Left cardiac atrium (tissue), 4 donors: ENCODE data around the gene SCRG1. TPM values are rescaled to one million over a fixed set of nuclear protein-coding genes. Genes with fewer than 3 reads are reported as not detected.

ENCODE experiments used
- ATAC-seq, 2 donors: fragments of 200-7000 bp; cut with Tn5 transposase; one replicate each; pipeline ENCODE4 v1.9.1; 2020; ENCODE audit warnings: mild to moderate bottlenecking in 2 of 2, moderate library complexity in 2 of 2
- DNase-seq: peaks from one replicate; pipeline ENCODE4 v3.0.0-alpha.2; 2020
- intact Hi-C, 2 donors: fragments of 100-400 bp; cut with DNase I; formaldehyde crosslinking; loops; one replicate each; pipeline versions ENCODE4 v1.14.1 to v1.15.1; 2022 to 2023
- total RNA-seq, 2 donors: library from RNA; stranded (reverse); fragmentation: NEBNext Ultra II Directional; extraction: Animal tissue kit (Norgen Biotek cat#: 25700); gene quantifications; one replicate each; pipeline ENCODE4 v1.2.1, GENCODE V29; 2021
- donor health status: DM: no; HTN: yes; CAD: no.
- donor health status: DM: no; HTN: yes; CAD: no; lungs with severe emphysema.
- donor health status: DM: yes; HTN: yes; CAD: no.
- donor health status: Dilated cardiomyopathy.

Gene SCRG1
- total RNA-seq, 2 donors from 2014 or later = 1.6 to 1.9 TPM

GRCh38 chr4:173415092-173415491 is 16.2 kb upstream of the SCRG1 start:
- DNase-seq (no peak), ATAC-seq (peak; percentile 42 to 59)
- intact Hi-C loops = loop anchor here in 1 of 2 donors (5.0 kb wide), 1 partner anchor 98 kb away; no protein-coding TSS in a partner anchor

DNA sequence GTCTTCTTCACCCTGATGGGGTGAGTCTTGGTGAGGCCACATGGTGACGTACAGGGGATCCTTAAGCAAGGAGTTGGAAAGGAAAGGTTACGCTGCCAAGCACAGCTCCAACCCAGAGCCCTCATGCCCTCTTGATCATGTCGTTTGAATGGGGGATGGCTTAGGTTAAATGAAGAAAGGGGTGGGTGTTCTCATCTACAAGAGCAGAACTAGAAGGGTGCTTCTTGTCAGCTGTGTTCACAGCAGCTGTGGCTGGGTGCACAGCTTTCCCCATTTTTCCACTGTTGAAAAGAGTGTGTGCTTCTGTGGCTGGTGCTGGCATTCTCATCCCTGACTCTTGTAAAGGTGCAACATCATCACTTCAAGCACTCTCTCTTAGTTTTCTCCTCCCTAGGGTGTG is 15.5 kb upstream of the SCRG1 start:
- intact Hi-C loops = no loop called here
- DNase-seq (no peak), ATAC-seq (no peak)

DNA sequence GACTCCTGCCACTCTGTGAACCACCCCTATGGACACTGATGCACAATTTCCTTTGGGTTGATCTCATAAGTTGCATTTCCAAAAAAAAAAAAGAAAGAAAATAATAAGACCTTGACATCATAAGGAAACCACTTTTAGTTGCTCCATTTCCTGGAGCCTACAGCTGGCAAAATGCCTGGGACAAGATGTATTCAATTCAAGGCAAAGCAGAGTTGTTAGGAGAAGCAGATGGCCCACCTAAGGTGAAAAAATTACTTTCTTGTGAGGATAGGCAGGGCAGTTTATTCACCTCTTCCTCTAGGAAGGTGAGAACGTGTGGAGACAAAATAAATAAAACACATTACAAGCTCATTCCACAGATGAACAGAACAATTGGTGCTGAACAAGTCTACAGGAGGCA is 14.1 kb upstream of the SCRG1 start:
- ATAC-seq (no peak), DNase-seq (no peak)
- intact Hi-C loops = no loop called here

GRCh38 chr4:173411106-173411693 is 12.3 kb upstream of the SCRG1 start:
- no peak for DNase-seq
- peak in 1 of 2 donors; percentile 25 for ATAC-seq
- intact Hi-C loops = no loop called here

DNA sequence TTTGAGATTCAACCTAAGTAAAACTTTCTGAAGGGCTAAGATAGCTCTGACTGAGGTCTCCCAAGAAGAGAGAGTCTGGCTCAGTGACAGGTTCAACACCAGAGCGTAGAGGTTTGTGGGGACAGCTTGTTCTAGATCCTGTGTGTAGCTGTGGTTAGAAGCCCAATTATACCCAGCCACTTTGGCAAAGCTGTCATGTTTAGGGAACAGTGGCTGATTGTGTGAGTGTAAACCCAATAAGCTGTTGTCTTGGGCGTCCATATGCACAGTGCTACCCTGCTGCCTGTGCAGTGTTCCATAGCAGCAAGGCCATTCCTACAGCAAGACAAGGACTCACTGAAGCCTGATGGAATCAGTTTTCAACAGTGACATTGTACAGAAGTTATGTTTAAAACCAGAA is 11.2 kb upstream of the SCRG1 start:
- intact Hi-C loops = no loop called here
- no peak for DNase-seq
- ATAC-seq = peak in 1 of 2 donors; percentile 46

DNA sequence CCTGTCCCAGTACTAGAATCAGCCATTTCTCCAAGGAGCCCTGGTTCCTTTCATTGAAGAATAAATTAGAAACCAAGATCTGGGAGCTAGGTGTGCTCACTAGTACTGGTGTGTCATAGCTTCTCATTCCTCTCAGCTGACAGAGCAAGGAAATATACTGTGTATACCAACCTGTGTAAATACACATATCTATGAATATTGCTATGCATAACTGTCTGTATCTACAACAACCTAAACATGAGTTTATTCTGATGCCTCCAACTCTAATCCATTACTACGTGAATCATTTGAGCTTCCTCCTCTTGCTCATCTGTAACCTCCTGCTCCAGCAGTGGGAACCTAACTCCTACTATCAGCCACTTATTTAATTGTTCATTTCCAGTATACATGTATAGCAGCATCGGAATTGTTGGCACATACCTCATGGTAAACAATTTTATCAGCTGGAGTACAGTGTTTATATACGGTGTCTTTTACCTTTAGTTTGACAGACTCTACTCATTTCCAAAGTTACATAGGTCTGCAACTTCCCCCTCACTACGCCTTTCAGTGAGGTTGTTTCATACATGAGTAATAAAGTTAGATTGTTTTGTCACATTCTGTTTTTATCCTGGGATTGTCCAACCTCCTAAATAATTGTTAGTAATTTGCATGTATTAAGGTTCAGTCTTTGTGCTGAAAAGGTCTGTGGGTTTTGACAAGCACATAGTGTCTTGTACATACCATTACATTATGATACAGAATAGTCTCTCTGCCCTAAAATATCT is 7.1 kb upstream of the SCRG1 start:
- intact Hi-C loops = no loop called here
- DNase-seq = no peak
- no peak for ATAC-seq

- intact Hi-C loops = no loop called here
- no peak for ATAC-seq
These were observed 5.5 kb upstream of the SCRG1 start for GRCh38 chr4:173404296-173404865.

DNA sequence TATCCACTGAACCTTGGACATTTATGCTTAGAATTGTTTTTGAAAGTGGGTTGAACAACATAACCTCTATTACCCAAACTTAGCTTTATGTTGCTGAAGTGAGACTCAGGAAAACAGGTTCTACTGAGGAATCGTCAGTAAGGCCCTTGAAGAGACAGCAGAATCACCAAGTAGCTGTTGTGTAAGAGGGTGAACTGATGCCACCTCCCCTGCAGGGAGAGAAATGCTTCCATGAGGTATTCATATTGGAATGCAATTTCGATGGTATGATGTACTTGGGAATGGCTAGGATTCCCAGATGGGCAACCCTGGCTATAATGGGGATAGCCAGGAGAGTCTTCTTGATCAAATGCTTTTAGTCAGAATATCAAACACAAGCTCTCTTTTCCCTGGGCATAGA is 4.1 kb upstream of the SCRG1 start:
- intact Hi-C loops = no loop called here
- DNase-seq = no peak
- no peak for ATAC-seq

More at GRCh38 chr4:173404296-173404865, 5.5 kb upstream of the SCRG1 start:
- no peak for DNase-seq

DNA sequence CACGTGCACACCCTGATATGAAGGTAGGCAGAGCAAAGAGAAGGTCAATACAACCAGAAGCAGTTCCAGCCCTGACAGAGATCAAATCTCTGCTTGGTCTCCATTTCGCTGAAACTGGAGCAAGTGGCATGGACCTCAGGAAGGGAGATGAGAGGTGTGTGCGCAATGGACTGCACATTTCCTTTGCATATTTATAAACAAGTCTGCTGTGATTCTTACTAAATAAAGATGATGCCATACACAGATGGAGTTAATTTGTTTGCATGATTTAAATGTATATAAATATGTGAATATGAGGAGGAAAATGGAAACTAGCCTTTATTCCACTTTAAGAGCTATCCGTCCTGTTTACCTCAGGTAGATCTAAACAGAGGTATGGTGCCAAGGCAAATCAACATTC is 2.1 kb upstream of the SCRG1 start:
- no peak for ATAC-seq
- no peak for DNase-seq
- intact Hi-C loops = no loop called here

DNA sequence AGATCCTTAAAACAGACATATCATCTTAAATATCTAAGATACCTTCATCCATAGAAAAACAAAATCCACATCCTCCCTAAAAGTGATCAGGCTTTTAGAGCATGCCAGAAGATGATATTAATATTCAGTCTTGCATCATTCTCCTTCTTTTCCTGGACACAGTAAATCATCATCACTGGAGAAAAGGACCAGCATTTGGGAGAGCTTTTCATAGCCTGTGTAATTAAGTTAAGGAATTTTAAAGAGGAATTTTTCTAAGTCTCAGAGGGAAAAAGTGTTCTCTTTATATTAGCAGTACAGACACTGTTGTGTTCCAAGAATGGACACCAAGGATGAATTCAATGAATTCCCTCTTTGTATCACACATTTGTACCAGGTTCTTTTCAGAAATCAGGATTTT is 696 bp downstream of the SCRG1 start:
- DNase-seq (no peak), ATAC-seq (peak in 1 of 2 donors; percentile 32)
- intact Hi-C loops = no loop called here

GRCh38 chr4:173397604-173398003 is 1.3 kb downstream of the SCRG1 start:
- no peak for ATAC-seq
- intact Hi-C loops = no loop called here

DNA sequence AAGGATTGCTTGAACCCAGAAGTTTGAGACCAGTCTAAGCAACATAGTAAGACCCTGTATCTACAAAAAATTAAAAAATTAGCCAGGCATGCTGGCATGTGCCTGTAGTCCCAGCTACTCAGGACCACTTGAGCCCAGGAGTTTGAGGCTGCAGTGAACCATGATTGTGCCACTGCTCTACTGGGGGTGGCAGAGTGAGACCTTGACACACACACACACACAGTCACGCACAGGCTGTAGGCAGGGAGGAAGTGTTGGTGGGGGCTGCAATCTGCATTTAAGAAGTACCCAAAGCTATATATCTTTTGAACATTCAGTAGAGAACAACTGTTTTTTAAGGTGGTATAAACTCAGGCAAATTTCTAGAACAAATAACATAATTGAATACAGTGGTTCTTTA is 7.2 kb downstream of the SCRG1 start:
- ATAC-seq = no peak
- intact Hi-C loops = no loop called here
- DNase-seq = no peak

More at GRCh38 chr4:173397604-173398003, 1.3 kb downstream of the SCRG1 start:
- no peak for DNase-seq

DNA sequence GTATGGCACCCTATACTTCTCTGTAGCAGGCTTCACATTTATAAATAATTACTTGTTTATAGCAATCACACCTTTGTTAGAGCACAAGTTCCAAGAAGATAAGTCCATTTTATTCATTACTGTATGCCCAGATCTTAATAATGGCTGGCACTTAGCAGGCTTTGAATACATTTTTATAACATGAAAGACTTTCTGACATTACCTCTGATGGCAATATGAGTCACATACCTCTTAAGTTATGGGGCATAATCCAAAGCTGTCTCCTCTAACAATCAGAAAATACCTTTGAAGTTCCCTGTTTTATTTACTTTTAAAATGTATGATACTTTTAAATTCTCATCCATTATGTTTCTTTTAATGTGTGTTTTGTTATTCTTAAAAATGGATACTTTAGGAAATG is 12.2 kb downstream of the SCRG1 start:
- intact Hi-C loops = no loop called here
- ATAC-seq (no peak), DNase-seq (no peak)

- DNase-seq = no peak
- intact Hi-C loops = no loop called here
- no peak for ATAC-seq
These were observed 16.6 kb downstream of the SCRG1 start for GRCh38 chr4:173382349-173382748.

DNA sequence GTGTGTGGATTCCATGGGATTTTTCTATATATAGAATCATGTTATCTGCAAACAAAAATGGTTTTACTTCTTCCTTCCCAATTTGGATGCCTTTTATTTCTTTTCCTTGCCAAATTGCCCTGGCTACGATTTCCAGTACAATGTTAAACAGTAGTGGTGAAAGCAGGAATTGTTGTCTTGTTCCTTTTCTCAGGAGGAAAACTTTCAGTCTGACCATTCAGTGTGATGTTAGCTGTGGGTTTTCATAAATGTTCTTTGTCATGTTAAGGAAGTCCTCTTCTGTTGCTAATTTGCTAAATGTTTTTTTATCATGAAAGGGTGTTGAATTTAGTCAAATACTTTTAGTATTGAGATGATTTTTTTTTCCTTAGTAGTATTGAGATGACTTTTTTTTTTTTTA is 17.3 kb downstream of the SCRG1 start:
- no peak for ATAC-seq
- intact Hi-C loops = no loop called here
- no peak for DNase-seq

DNA sequence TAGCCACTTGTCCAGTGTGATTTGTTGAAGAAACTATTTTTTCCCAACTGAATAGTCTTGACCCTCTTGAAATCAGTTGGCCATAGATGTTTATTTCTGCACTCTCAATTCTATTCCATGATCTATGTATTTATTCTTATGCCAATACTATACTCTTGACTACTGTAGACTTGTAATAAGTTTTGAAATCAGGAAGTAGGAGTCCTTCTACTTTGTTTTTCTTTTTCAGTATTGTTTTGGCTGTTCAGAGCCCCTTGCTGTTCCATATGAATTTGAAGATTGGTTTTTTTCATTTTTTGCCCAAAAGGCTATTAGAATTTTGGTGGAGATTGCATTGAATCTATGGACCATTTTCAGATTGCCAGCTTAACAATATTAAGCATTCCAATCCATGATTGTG is 17.9 kb downstream of the SCRG1 start:
- intact Hi-C loops = no loop called here
- DNase-seq (no peak), ATAC-seq (no peak)

DNA sequence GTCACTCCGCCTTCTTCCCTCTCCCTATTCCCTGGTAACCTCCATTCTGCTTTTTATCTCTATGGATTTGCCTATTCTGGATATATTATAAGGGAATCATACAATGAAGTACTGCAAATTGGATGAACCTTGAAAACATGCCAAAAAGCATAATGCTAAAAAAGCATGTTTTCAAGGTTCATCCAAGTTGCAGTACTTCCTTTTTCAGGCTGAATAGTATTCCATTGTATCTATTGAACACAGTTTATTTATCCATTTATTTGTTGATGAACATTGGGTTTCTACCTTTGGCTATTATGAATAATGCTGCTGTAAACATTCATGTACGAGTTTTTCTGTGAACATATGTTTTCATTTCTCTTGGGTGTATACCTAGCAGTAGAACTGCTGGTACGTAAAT is 19.0 kb downstream of the SCRG1 start:
- no peak for ATAC-seq
- intact Hi-C loops = no loop called here

GRCh38 chr4:173374588-173374987 is 24.3 kb downstream of the SCRG1 start:
- intact Hi-C loops = no loop called here
- DNase-seq (no peak), ATAC-seq (no peak)

More for the DNA sequence above, 19.0 kb downstream of the SCRG1 start:
- DNase-seq = no peak

- intact Hi-C loops = no loop called here
- DNase-seq (peak; percentile 83), ATAC-seq (peak; percentile 24 to 39)
These were observed 27.4 kb downstream of the SCRG1 start for GRCh38 chr4:173371292-173372192.
